GM19025 (cell line): ENCODE data around the gene IP6K1.
"Not testable (repeated sequence)": the region's sequence is repeated elsewhere in the genome, so short reads cannot be mapped to it uniquely, and the experiment has no call there.

Source experiments
- ATAC-seq: cut with Tn5 transposase; IDR thresholded peaks from one replicate; pipeline ENCODE4 v1.9.1; 2021; ENCODE audit warnings: mild to moderate bottlenecking, low read depth, moderate library complexity; ENCODE audit not compliant: unreplicated experiment

The IP6K1 gene

GRCh38 chr3:49786357-49787181 is at the start of gene IP6K1:
IP6K1 (minus strand) TSS chr3:49786542; CDS start chr3:49748040, 38,502 bp downstream.
- peak; percentile 98 for ATAC-seq

GRCh38 chr3:49831341-49831740 is 45.0 kb upstream of the IP6K1 start:
- ATAC-seq: no peak

GRCh38 chr3:49826016-49826415 is 39.7 kb upstream of the IP6K1 start:
- ATAC-seq: no peak

GRCh38 chr3:49823131-49823530 is 36.8 kb upstream of the IP6K1 start:
- ATAC-seq: not testable (repeated sequence)

GRCh38 chr3:49813497-49814174 is 27.3 kb upstream of the IP6K1 start, which contains the start of gene UBA7:
UBA7 (minus strand) TSS chr3:49813953; CDS start chr3:49813787, 166 bp downstream.
- no peak for ATAC-seq

GRCh38 chr3:49812916-49813496 is 26.7 kb upstream of the IP6K1 start:
- no peak for ATAC-seq

GRCh38 chr3:49807431-49808114 is 21.2 kb upstream of the IP6K1 start:
- no peak for ATAC-seq

- no peak for ATAC-seq
Observed at GRCh38 chr3:49806850-49807249, 20.5 kb upstream of the IP6K1 start.

GRCh38 chr3:49805897-49806701 is 19.8 kb upstream of the IP6K1 start:
- ATAC-seq: no peak

- no peak for ATAC-seq
Observed at GRCh38 chr3:49805367-49805782, 19.0 kb upstream of the IP6K1 start.

GRCh38 chr3:49804141-49805041 is 18.0 kb upstream of the IP6K1 start:
- no peak for ATAC-seq

GRCh38 chr3:49803465-49804140 is 17.3 kb upstream of the IP6K1 start:
- ATAC-seq: no peak

- peak; percentile 60 for ATAC-seq
Observed at GRCh38 chr3:49802719-49803464, 16.6 kb upstream of the IP6K1 start, which contains the start of gene INKA1. INKA1 (plus strand) TSS chr3:49803261; CDS start chr3:49803393, 132 bp downstream.

GRCh38 chr3:49801160-49801559 is 14.8 kb upstream of the IP6K1 start:
- ATAC-seq: no peak

- ATAC-seq: no peak
Observed at GRCh38 chr3:49799761-49800160, 13.4 kb upstream of the IP6K1 start, which contains the start of gene CDHR4. CDHR4 (minus strand) TSS chr3:49799873; CDS start chr3:49799812, 61 bp downstream.

GRCh38 chr3:49799105-49799504 is 12.8 kb upstream of the IP6K1 start:
- no peak for ATAC-seq
